ENCODE results near the gene PKD1L1. TPM values are rescaled to one million over a fixed set of nuclear protein-coding genes. Genes with fewer than 3 reads are reported as not detected.

Gene PKD1L1
- total RNA-seq, 1 experiment from 2014 or later, result 0.07 TPM

DNA sequence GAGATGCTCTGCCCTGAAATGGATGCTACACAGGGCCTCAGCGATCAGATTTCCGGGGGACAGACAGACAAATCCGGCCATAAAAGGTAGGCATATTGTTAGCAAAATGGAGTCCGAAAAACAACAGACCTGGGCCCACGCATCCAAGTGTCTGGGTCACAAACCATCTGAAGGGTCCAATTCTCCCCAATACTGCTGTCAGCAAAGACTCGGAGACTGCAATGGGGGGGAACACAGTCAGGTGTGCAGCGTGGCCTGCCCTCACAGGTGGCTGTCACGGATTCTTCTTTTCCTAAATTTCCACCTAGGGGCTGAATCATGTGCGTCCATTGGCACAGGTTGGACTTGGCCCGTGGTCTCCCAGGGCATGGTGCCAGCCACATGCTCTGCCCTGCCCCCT is 12.9 kb downstream of the PKD1L1 start:
- no peaks in the 10 kb centered on the region for H3K36me3 Mint-ChIP-seq
- DNase-seq (ENCODE audit: low spot score) (no peak), ATAC-seq (no peak)
- ChIA-PET POLR2A (no interaction called here), CTCF (interaction anchor here (0.9 to 1.9 kb wide), 2 partner anchors 10 to 34 kb away, joined by 3 to 7 read pairs; no protein-coding TSS in a partner anchor)
- no peak overlapping the region for H3K4me3 Mint-ChIP-seq
- peaks cover 28% of the 10 kb centered on the region for H3K4me1 Mint-ChIP-seq
- no peak for TF ChIP-seq FOXK1 (CRISPR knock-in tag; IDR thresholded peaks at IDR 0.05)
- TF ChIP-seq ZNF396 (CRISPR knock-in tag; IDR thresholded peaks at IDR 0.05; ENCODE audit: borderline replicate concordance), result no peak
- no peak for TF ChIP-seq ZNF416 (CRISPR knock-in tag; IDR thresholded peaks at IDR 0.05)
- no peak for TF ChIP-seq ETV6 (CRISPR knock-in tag; IDR thresholded peaks at IDR 0.05)
- TF ChIP-seq ESRRA (CRISPR knock-in tag; IDR thresholded peaks at IDR 0.05; ENCODE audit: borderline replicate concordance), result no peak
- TF ChIP-seq, protein P1, sequence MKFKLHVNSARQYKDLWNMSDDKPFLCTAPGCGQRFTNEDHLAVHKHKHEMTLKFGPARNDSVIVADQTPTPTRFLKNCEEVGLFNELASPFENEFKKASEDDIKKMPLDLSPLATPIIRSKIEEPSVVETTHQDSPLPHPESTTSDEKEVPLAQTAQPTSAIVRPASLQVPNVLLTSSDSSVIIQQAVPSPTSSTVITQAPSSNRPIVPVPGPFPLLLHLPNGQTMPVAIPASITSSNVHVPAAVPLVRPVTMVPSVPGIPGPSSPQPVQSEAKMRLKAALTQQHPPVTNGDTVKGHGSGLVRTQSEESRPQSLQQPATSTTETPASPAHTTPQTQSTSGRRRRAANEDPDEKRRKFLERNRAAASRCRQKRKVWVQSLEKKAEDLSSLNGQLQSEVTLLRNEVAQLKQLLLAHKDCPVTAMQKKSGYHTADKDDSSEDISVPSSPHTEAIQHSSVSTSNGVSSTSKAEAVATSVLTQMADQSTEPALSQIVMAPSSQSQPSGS (CRISPR knock-in tag; IDR thresholded peaks at IDR 0.05; ENCODE audit: borderline replicate concordance, low read depth), result no peak
- TF ChIP-seq SMAD3 (CRISPR knock-in tag; IDR thresholded peaks at IDR 0.05; ENCODE audit: borderline replicate concordance), result no peak
- TF ChIP-seq ZNF671 (CRISPR knock-in tag; IDR thresholded peaks at IDR 0.05), result no peak
- TF ChIP-seq, protein P2, sequence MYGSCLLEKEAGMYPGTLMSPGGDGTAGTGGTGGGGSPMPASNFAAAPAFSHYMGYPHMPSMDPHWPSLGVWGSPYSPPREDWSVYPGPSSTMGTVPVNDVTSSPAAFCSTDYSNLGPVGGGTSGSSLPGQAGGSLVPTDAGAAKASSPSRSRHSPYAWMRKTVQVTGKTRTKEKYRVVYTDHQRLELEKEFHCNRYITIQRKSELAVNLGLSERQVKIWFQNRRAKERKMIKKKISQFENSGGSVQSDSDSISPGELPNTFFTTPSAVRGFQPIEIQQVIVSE (CRISPR knock-in tag; IDR thresholded peaks at IDR 0.05; ENCODE audit: borderline replicate concordance), result no peak
- no peak for TF ChIP-seq FOXJ3 (CRISPR knock-in tag; IDR thresholded peaks at IDR 0.05; ENCODE audit: borderline replicate concordance)
- TF ChIP-seq ATF1 (CRISPR knock-in tag; IDR thresholded peaks at IDR 0.05), result no peak
- TF ChIP-seq, protein P3, sequence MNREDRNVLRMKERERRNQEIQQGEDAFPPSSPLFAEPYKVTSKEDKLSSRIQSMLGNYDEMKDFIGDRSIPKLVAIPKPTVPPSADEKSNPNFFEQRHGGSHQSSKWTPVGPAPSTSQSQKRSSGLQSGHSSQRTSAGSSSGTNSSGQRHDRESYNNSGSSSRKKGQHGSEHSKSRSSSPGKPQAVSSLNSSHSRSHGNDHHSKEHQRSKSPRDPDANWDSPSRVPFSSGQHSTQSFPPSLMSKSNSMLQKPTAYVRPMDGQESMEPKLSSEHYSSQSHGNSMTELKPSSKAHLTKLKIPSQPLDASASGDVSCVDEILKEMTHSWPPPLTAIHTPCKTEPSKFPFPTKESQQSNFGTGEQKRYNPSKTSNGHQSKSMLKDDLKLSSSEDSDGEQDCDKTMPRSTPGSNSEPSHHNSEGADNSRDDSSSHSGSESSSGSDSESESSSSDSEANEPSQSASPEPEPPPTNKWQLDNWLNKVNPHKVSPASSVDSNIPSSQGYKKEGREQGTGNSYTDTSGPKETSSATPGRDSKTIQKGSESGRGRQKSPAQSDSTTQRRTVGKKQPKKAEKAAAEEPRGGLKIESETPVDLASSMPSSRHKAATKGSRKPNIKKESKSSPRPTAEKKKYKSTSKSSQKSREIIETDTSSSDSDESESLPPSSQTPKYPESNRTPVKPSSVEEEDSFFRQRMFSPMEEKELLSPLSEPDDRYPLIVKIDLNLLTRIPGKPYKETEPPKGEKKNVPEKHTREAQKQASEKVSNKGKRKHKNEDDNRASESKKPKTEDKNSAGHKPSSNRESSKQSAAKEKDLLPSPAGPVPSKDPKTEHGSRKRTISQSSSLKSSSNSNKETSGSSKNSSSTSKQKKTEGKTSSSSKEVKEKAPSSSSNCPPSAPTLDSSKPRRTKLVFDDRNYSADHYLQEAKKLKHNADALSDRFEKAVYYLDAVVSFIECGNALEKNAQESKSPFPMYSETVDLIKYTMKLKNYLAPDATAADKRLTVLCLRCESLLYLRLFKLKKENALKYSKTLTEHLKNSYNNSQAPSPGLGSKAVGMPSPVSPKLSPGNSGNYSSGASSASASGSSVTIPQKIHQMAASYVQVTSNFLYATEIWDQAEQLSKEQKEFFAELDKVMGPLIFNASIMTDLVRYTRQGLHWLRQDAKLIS (CRISPR knock-in tag; IDR thresholded peaks at IDR 0.05; ENCODE audit: borderline replicate concordance), result no peak
- TF ChIP-seq JAZF1 (CRISPR knock-in tag; IDR thresholded peaks at IDR 0.05), result no peak
- no peak overlapping the region for H3K27ac Mint-ChIP-seq
- H3K9me3 Mint-ChIP-seq, result no peaks in the 10 kb centered on the region
- H3K27me3 Mint-ChIP-seq (ENCODE audit: low read depth), result no peaks in the 10 kb centered on the region

DNA sequence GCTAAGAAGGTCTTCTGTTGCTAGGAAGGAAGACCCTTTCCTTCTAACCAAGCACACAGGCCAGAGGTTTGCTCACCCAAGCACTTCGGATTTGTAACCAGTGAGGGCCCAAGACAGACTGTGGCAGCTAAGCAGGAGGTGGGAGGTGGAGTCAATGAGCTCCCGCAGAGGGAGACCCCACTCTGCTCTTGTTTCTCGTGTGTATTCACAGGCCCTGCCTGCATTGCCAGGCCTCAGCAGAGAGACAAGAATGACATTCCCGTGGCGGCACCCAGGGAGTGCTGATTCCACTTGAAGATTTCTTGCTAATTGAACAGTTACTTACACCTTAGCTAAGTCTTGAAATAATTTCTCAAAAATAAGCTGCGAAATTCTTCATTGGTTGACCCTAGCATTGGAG is 13.4 kb downstream of the PKD1L1 start:
- DNase-seq (ENCODE audit: low spot score) (no peak), ATAC-seq (no peak)
- no peaks in the 10 kb centered on the region for H3K27me3 Mint-ChIP-seq (ENCODE audit: low read depth)
- ChIA-PET POLR2A (no interaction called here), CTCF (interaction anchor here (0.9 to 1.9 kb wide), 3 partner anchors 10 to 82 kb away, joined by 3 to 7 read pairs (median 3); no protein-coding TSS in a partner anchor)
- TF ChIP-seq SMAD3 (CRISPR knock-in tag; IDR thresholded peaks at IDR 0.05; ENCODE audit: borderline replicate concordance) (no peak), IRF2 (CRISPR knock-in tag; IDR thresholded peaks at IDR 0.05; ENCODE audit: borderline replicate concordance, low read depth) (no peak), ZNF416 (CRISPR knock-in tag; IDR thresholded peaks at IDR 0.05) (no peak), RORB (CRISPR knock-in tag; IDR thresholded peaks at IDR 0.05) (no peak), CREM (CRISPR knock-in tag; IDR thresholded peaks at IDR 0.05) (no peak), OVOL2 (CRISPR knock-in tag; IDR thresholded peaks at IDR 0.05; ENCODE audit: borderline replicate concordance) (no peak)
- TF ChIP-seq, protein P2 (CRISPR knock-in tag; IDR thresholded peaks at IDR 0.05; ENCODE audit: borderline replicate concordance), result no peak
- TF ChIP-seq, protein P4, sequence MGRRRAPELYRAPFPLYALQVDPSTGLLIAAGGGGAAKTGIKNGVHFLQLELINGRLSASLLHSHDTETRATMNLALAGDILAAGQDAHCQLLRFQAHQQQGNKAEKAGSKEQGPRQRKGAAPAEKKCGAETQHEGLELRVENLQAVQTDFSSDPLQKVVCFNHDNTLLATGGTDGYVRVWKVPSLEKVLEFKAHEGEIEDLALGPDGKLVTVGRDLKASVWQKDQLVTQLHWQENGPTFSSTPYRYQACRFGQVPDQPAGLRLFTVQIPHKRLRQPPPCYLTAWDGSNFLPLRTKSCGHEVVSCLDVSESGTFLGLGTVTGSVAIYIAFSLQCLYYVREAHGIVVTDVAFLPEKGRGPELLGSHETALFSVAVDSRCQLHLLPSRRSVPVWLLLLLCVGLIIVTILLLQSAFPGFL (CRISPR knock-in tag; IDR thresholded peaks at IDR 0.05; ENCODE audit: borderline replicate concordance), result no peak
- H3K4me1 Mint-ChIP-seq, result peaks cover 23% of the 10 kb centered on the region
- no peak overlapping the region for H3K4me3 Mint-ChIP-seq
- H3K36me3 Mint-ChIP-seq, result no peaks in the 10 kb centered on the region
- H3K9me3 Mint-ChIP-seq, result no peaks in the 10 kb centered on the region
- no peak overlapping the region for H3K27ac Mint-ChIP-seq
